ENCODE measurements around the gene DOCK6. TPM values are rescaled to one million over a fixed set of nuclear protein-coding genes. Genes with fewer than 3 reads are reported as not detected.

Gene DOCK6
- total RNA-seq, 1 experiment from 2014 or later: 29.4 TPM

GRCh38 chr19:11273989-11274388 lies 11.7 kb upstream of the DOCK6 start:
- Histone ChIP-seq H3K9me2 (replicated peaks; ENCODE audit: low read length) (no peaks in the 10 kb centered on the region), H3K27ac (ENCODE audit: low read length) (no peak overlapping the region), H3K36me3 (ENCODE audit: low read depth, low read length) (no peaks in the 10 kb centered on the region), H3F3A (ENCODE audit: low read length, unreplicated experiment) (peaks cover 3% of the 10 kb centered on the region), H3K4me1 (ENCODE audit: insufficient read depth, low read length) (peaks cover 7% of the 10 kb centered on the region), H4K20me1 (ENCODE audit: low read length) (no peaks in the 10 kb centered on the region), H3K9ac (ENCODE audit: low read length) (no peak overlapping the region), H3K4me2 (ENCODE audit: low read length) (no peak overlapping the region), H3K27me3 (ENCODE audit: low read length) (no peaks in the 10 kb centered on the region), H2AFZ (ENCODE audit: low read length) (no peak overlapping the region), H3K79me2 (ENCODE audit: low read length) (no peaks in the 10 kb centered on the region), H3K9me3 (ENCODE audit: low read length) (no peaks in the 10 kb centered on the region), H3K4me3 (ENCODE audit: low read length) (no peak overlapping the region)
- DNase-seq: no peak
- no TSS peak for BruUV-seq (replicated peaks)
- intact Hi-C loops (cut with micrococcal nuclease): no loop called here
- ChIA-PET POLR2A (ENCODE audit: unreplicated experiment) (no interaction called here), CTCF (no interaction called here)
- no peak for TF ChIP-seq EZH2phosphoT487 (IDR thresholded peaks at IDR 0.05; ENCODE audit: borderline replicate concordance, low read length)
- TF ChIP-seq EZH2 (IDR thresholded peaks at IDR 0.05; ENCODE audit: low read length, unreplicated experiment): no peak
- no peak for TF ChIP-seq CTCF (conservative IDR thresholded peaks at IDR 0.05; ENCODE audit: low read depth, low read length)
- ATAC-seq: no peak

GRCh38 chr19:11273296-11273695 lies 11.0 kb upstream of the DOCK6 start:
- no peaks in the 10 kb centered on the region for H3K27me3 ChIP-seq (ENCODE audit: low read length)
- no peaks in the 10 kb centered on the region for H3K9me2 ChIP-seq (replicated peaks; ENCODE audit: low read length)
- peaks cover 11% of the 10 kb centered on the region for H3K4me1 ChIP-seq (ENCODE audit: insufficient read depth, low read length)
- no peak overlapping the region for H3K27ac ChIP-seq (ENCODE audit: low read length)
- H3K9me3 ChIP-seq (ENCODE audit: low read length): no peaks in the 10 kb centered on the region
- ATAC-seq (no peak), DNase-seq (no peak)
- H3K4me2 ChIP-seq (ENCODE audit: low read length): no peak overlapping the region
- no peak overlapping the region for H3K4me3 ChIP-seq (ENCODE audit: low read length)
- H3K36me3 ChIP-seq (ENCODE audit: low read depth, low read length): no peaks in the 10 kb centered on the region
- TF ChIP-seq EZH2 (IDR thresholded peaks at IDR 0.05; ENCODE audit: low read length, unreplicated experiment): no peak
- no peak for TF ChIP-seq CTCF (conservative IDR thresholded peaks at IDR 0.05; ENCODE audit: low read depth, low read length)
- no peak for TF ChIP-seq EZH2phosphoT487 (IDR thresholded peaks at IDR 0.05; ENCODE audit: borderline replicate concordance, low read length)
- POLR2A ChIA-PET (ENCODE audit: unreplicated experiment): interaction anchor here (0.6 kb wide), 1 partner anchor 17 kb away, joined by 3 read pairs; no protein-coding TSS in a partner anchor
- H3K79me2 ChIP-seq (ENCODE audit: low read length): no peaks in the 10 kb centered on the region
- H3K9ac ChIP-seq (ENCODE audit: low read length): no peak overlapping the region
- BruUV-seq (replicated peaks): no TSS peak
- intact Hi-C loops (cut with micrococcal nuclease): no loop called here
- CTCF ChIA-PET: interaction anchor here (0.6 kb wide), 2 partner anchors 130 to 796 kb away, joined by 3 read pairs; no protein-coding TSS in a partner anchor
- H3F3A ChIP-seq (ENCODE audit: low read length, unreplicated experiment): peaks cover 4% of the 10 kb centered on the region
- no peaks in the 10 kb centered on the region for H4K20me1 ChIP-seq (ENCODE audit: low read length)
- no peak overlapping the region for H2AFZ ChIP-seq (ENCODE audit: low read length)

GRCh38 chr19:11269408-11269807 lies 7.1 kb upstream of the DOCK6 start:
- Histone ChIP-seq H3F3A (ENCODE audit: low read length, unreplicated experiment) (peaks cover 4% of the 10 kb centered on the region), H3K4me1 (ENCODE audit: insufficient read depth, low read length) (peaks cover 31% of the 10 kb centered on the region), H3K27ac (ENCODE audit: low read length) (peak overlapping the region; percentile 60), H3K9ac (ENCODE audit: low read length) (0 out of 2 replicates have a peak overlapping the region, but pooled peaks have one; percentile 3), H4K20me1 (ENCODE audit: low read length) (no peaks in the 10 kb centered on the region), H3K4me3 (ENCODE audit: low read length) (no peak overlapping the region), H2AFZ (ENCODE audit: low read length) (peak overlapping the region; percentile 36; the same call in 1 of the 2 replicates), H3K79me2 (ENCODE audit: low read length) (no peaks in the 10 kb centered on the region), H3K9me2 (replicated peaks; ENCODE audit: low read length) (no peaks in the 10 kb centered on the region), H3K4me2 (ENCODE audit: low read length) (peak overlapping the region; percentile 14; the same call in 1 of the 2 replicates), H3K27me3 (ENCODE audit: low read length) (no peaks in the 10 kb centered on the region), H3K36me3 (ENCODE audit: low read depth, low read length) (no peaks in the 10 kb centered on the region), H3K9me3 (ENCODE audit: low read length) (no peaks in the 10 kb centered on the region)
- ATAC-seq (no peak), DNase-seq (peak; percentile 32)
- CTCF ChIA-PET: no interaction called here
- POLR2A ChIA-PET (ENCODE audit: unreplicated experiment): no interaction called here
- TF ChIP-seq CTCF (conservative IDR thresholded peaks at IDR 0.05; ENCODE audit: low read depth, low read length) (no peak), EZH2 (IDR thresholded peaks at IDR 0.05; ENCODE audit: low read length, unreplicated experiment) (no peak), EZH2phosphoT487 (IDR thresholded peaks at IDR 0.05; ENCODE audit: borderline replicate concordance, low read length) (no peak)
- no TSS peak for BruUV-seq (replicated peaks)
- intact Hi-C loops (cut with micrococcal nuclease): no loop called here

Data from PC-3 (cell line).